HepG2 (cell line): ENCODE measurements around the gene DPM2. TPM values are rescaled to one million over a fixed set of nuclear protein-coding genes. Genes with fewer than 3 reads are reported as not detected.

Source experiments
- ADNP ChIP-seq: sonication (generic); formaldehyde crosslinking; IDR thresholded peaks from 2 replicates; pipeline ENCODE4 v1.4.0; 2020; ENCODE audit warnings: missing genetic modification reagents
- ELF1 ChIP-seq: sonication (generic); formaldehyde crosslinking; IDR thresholded peaks from 2 replicates; pipeline ENCODE4 v1.4.0; 2020; ENCODE audit warnings: missing genetic modification reagents
- GABPB1 ChIP-seq: IDR thresholded peaks from 2 replicates; pipeline ENCODE4 v1.6.1; 2016; ENCODE audit warnings: mild to moderate bottlenecking, missing genetic modification reagents, moderate library complexity, missing compliant biosample characterization
- GATAD2A ChIP-seq: IDR thresholded peaks from 2 replicates; pipeline ENCODE4 v1.6.1; 2016
- HNRNPL ChIP-seq: fragments of 200-400 bp; formaldehyde crosslinking; IDR thresholded peaks from 2 replicates; pipeline ENCODE4 v1.6.1; 2017; ENCODE audit warnings: mild to moderate bottlenecking, low read depth, low read length
- HNRNPLL ChIP-seq: fragments of 200-400 bp; formaldehyde crosslinking; IDR thresholded peaks from 2 replicates; pipeline ENCODE4 v1.6.1; 2017; ENCODE audit warnings: mild to moderate bottlenecking, low read depth, low read length; ENCODE audit not compliant: poor library complexity, severe bottlenecking
- KDM2A ChIP-seq: sonication (generic); formaldehyde crosslinking; IDR thresholded peaks from 2 replicates; pipeline ENCODE4 v1.4.0; 2020; ENCODE audit warnings: low read depth, missing genetic modification reagents, borderline replicate concordance
- MEIS1 ChIP-seq: sonication (generic); formaldehyde crosslinking; IDR thresholded peaks from 2 replicates; pipeline ENCODE4 v1.9.0; 2021; ENCODE audit warnings: mild to moderate bottlenecking, missing genetic modification reagents, moderate library complexity, borderline replicate concordance
- MIXL1 ChIP-seq: IDR thresholded peaks from 2 replicates; pipeline ENCODE4 v1.6.1; 2016
- NFYC ChIP-seq: IDR thresholded peaks from 2 replicates; pipeline ENCODE4 v1.6.1; 2016; ENCODE audit warnings: missing genetic modification reagents, missing compliant biosample characterization
- PHB2 ChIP-seq: fragments of 450-650 bp; IDR thresholded peaks from 2 replicates; pipeline ENCODE4 v1.6.1; 2018; ENCODE audit not compliant: partially characterized antibody
- RAD21 ChIP-seq: fragments of 450-650 bp; formaldehyde crosslinking; IDR thresholded peaks from 2 replicates; pipeline ENCODE4 v1.5.0; 2020; ENCODE audit warnings: mild to moderate bottlenecking
- SALL1 ChIP-seq: sonication (generic); formaldehyde crosslinking; IDR thresholded peaks from 2 replicates; pipeline ENCODE4 v1.8.0; 2022; ENCODE audit warnings: mild to moderate bottlenecking, missing genetic modification reagents
- SAP130 ChIP-seq: IDR thresholded peaks from 2 replicates; pipeline ENCODE4 v1.6.1; 2016; ENCODE audit warnings: low read depth
- SMARCE1 ChIP-seq: fragments of 450-650 bp; IDR thresholded peaks from 2 replicates; pipeline ENCODE4 v1.6.1; 2017; ENCODE audit warnings: borderline replicate concordance
- STAG1 ChIP-seq: sonication (generic); formaldehyde crosslinking; IDR thresholded peaks from 2 replicates; pipeline ENCODE4 v1.4.0; 2020; ENCODE audit warnings: missing genetic modification reagents
- XBP1 ChIP-seq: sonication (generic); formaldehyde crosslinking; IDR thresholded peaks from 2 replicates; pipeline ENCODE4 v1.5.0; 2020; ENCODE audit warnings: missing genetic modification reagents
- XRCC5 ChIP-seq: fragments of 200-400 bp; formaldehyde crosslinking; optimal IDR thresholded peaks from 2 replicates; pipeline ENCODE3; 2017; ENCODE audit warnings: mild to moderate bottlenecking, low read length
- YEATS2 ChIP-seq: sonication (generic); formaldehyde crosslinking; IDR thresholded peaks from 2 replicates; pipeline ENCODE4 v1.4.0; 2020; ENCODE audit warnings: missing genetic modification reagents, borderline replicate concordance
- ZBTB4 ChIP-seq: sonication (generic); formaldehyde crosslinking; IDR thresholded peaks from 2 replicates; pipeline ENCODE4 v1.4.0; 2020; ENCODE audit warnings: missing genetic modification reagents, mild to moderate bottlenecking, borderline replicate concordance
- ZMYM3 ChIP-seq: sonication (generic); formaldehyde crosslinking; IDR thresholded peaks from 2 replicates; pipeline ENCODE4 v1.5.1; 2020; ENCODE audit warnings: mild to moderate bottlenecking, missing genetic modification reagents
- ZNF143 ChIP-seq: sonication (generic); formaldehyde crosslinking; IDR thresholded peaks from 2 replicates; pipeline ENCODE4 v1.4.0; 2020; ENCODE audit warnings: missing genetic modification reagents
- ZNF235 ChIP-seq: sonication (generic); formaldehyde crosslinking; IDR thresholded peaks from 2 replicates; pipeline ENCODE4 v1.8.1; 2023; ENCODE audit warnings: mild to moderate bottlenecking, missing genetic modification reagents, borderline replicate concordance
- ZNF501 ChIP-seq: sonication (generic); formaldehyde crosslinking; IDR thresholded peaks from 2 replicates; pipeline ENCODE4 v1.5.1; 2020; ENCODE audit warnings: mild to moderate bottlenecking, moderate library complexity, missing genetic modification reagents
- ZNF530 ChIP-seq: sonication (generic); formaldehyde crosslinking; IDR thresholded peaks from 2 replicates; pipeline ENCODE4 v1.5.0; 2020; ENCODE audit warnings: low read depth, mild to moderate bottlenecking, missing genetic modification reagents
- ZNF543 ChIP-seq: sonication (generic); formaldehyde crosslinking; IDR thresholded peaks from 2 replicates; pipeline ENCODE4 v1.4.0; 2020; ENCODE audit warnings: mild to moderate bottlenecking, missing genetic modification reagents
- ZNF547 ChIP-seq: sonication (generic); formaldehyde crosslinking; IDR thresholded peaks from 2 replicates; pipeline ENCODE4 v1.5.1; 2020; ENCODE audit warnings: mild to moderate bottlenecking, missing genetic modification reagents
- ZNF619 ChIP-seq: sonication (generic); formaldehyde crosslinking; IDR thresholded peaks from 2 replicates; pipeline ENCODE4 v1.4.0; 2020; ENCODE audit warnings: mild to moderate bottlenecking, missing genetic modification reagents
- ZNF629 ChIP-seq: sonication (generic); formaldehyde crosslinking; conservative IDR thresholded peaks from 2 replicates; pipeline ENCODE4 v1.5.0; 2020; ENCODE audit warnings: missing genetic modification reagents
- ZNF747 ChIP-seq: sonication (generic); formaldehyde crosslinking; IDR thresholded peaks from 2 replicates; pipeline ENCODE4 v1.8.1; 2023; ENCODE audit warnings: missing genetic modification reagents, mild to moderate bottlenecking, borderline replicate concordance
- ZNF749 ChIP-seq: sonication (generic); formaldehyde crosslinking; IDR thresholded peaks from 2 replicates; pipeline ENCODE4 v1.8.0; 2022; ENCODE audit warnings: mild to moderate bottlenecking, missing genetic modification reagents, moderate library complexity, borderline replicate concordance
- polyA plus RNA-seq, 8 experiments: library from polyadenylated mRNA; depleted of rRNA in 3 of 8; stranded (reverse) in 7 of 8; unstranded in 1 of 8; fragments of >200 nt; fragmentation: Illumina TruSeq in 4 of 8; extraction: Trizol in 4 of 8; gene quantifications; 2 replicates each; pipeline versions ENCODE4 v1.2.1 to v1.2.3, GENCODE V29; 2011 to 2016; ENCODE audit warnings: low read depth in 4 of 8, missing spikeins in 1 of 8, mixed read lengths in 1 of 8; ENCODE audit not compliant: insufficient read depth in 1 of 8
- total RNA-seq, 5 experiments: library from RNA; depleted of rRNA; stranded (reverse); fragments of >200 nt; fragmentation: Illumina TruSeq; extraction: Trizol; gene quantifications; 2 replicates each; pipeline ENCODE4 v1.2.3, GENCODE V29; 2016; ENCODE audit warnings: low read depth in 1 of 5

The DPM2 gene
- total and polyA plus RNA-seq, 2 of the 13 experiments (the other 11 are each of a cell fraction or from before 2014, with no cell fraction given) = 24.8 to 35.3 TPM

GRCh38 chr9:127921557-127922120, 16.0 kb downstream of the DPM2 start (continued):
- TF ChIP-seq ZBTB4 (CRISPR knock-in tag) = no peak
- TF ChIP-seq ZNF501 (CRISPR knock-in tag) = peak; percentile 39; the same call in 1 of the 2 replicates
- TF ChIP-seq MIXL1 = 0 out of 2 replicates have a peak, but pooled peaks have one; percentile 22
- peak; percentile 96 for TF ChIP-seq RAD21
- peak; percentile 44; the same call in 1 of the 2 replicates for TF ChIP-seq GABPB1 (CRISPR knock-in tag)
- peak; percentile 41; the same call in 1 of the 2 replicates for TF ChIP-seq ADNP (CRISPR knock-in tag)
- 0 out of 2 replicates have a peak, but pooled peaks have one; percentile 31 for TF ChIP-seq ZNF749 (CRISPR knock-in tag)
- no peak for TF ChIP-seq SMARCE1
- TF ChIP-seq MEIS1 (CRISPR knock-in tag) = 0 out of 2 replicates have a peak, but pooled peaks have one; percentile 45
- TF ChIP-seq HNRNPLL = peak; percentile 14
- TF ChIP-seq YEATS2 (CRISPR knock-in tag) = peak; percentile 15; the same call in 1 of the 2 replicates
- TF ChIP-seq ZNF629 (CRISPR knock-in tag) = peak; percentile 97
- no peak for TF ChIP-seq ZNF747
- TF ChIP-seq ZNF530 (CRISPR knock-in tag) = no peak
- no peak for TF ChIP-seq ZNF543
- TF ChIP-seq SALL1 = 0 out of 2 replicates have a peak, but pooled peaks have one; percentile 21
- peak; percentile 98 for TF ChIP-seq STAG1 (CRISPR knock-in tag)
- TF ChIP-seq GATAD2A (CRISPR knock-in tag) = 0 out of 2 replicates have a peak, but pooled peaks have one; percentile 33
- 0 out of 2 replicates have a peak, but pooled peaks have one; percentile 29 for TF ChIP-seq ELF1 (CRISPR knock-in tag)
- peak; percentile 47 for TF ChIP-seq XRCC5
- TF ChIP-seq HNRNPL = 0 out of 2 replicates have a peak, but pooled peaks have one; percentile 18
- TF ChIP-seq ZNF143 (CRISPR knock-in tag) = peak; percentile 39; the same call in 1 of the 2 replicates
- TF ChIP-seq NFYC (CRISPR knock-in tag) = 0 out of 2 replicates have a peak, but pooled peaks have one; percentile 14
- no peak for TF ChIP-seq XBP1
- no peak for TF ChIP-seq PHB2
- TF ChIP-seq KDM2A (CRISPR knock-in tag) = peak; percentile 85
- 0 out of 2 replicates have a peak, but pooled peaks have one; percentile 24 for TF ChIP-seq SAP130 (CRISPR knock-in tag)
- 0 out of 2 replicates have a peak, but pooled peaks have one; percentile 56 for TF ChIP-seq ZMYM3 (CRISPR knock-in tag)
- TF ChIP-seq ZNF547 (CRISPR knock-in tag) = peak; percentile 61; the same call in 1 of the 2 replicates
- TF ChIP-seq ZNF235 (CRISPR knock-in tag) = no peak
- no peak for TF ChIP-seq ZNF619 (CRISPR knock-in tag)
